Germinal center (tissue), 1 donor: ENCODE results near the gene SAMD15.
A peak's percentile ranks its signal among the peaks of the same experiment; 100 is the strongest.
"Not testable (repeated sequence)": the region's sequence is repeated elsewhere in the genome, so short reads cannot be mapped to it uniquely, and the experiment has no call there.

Source experiments
- DNase-seq: peaks from one replicate; pipeline ENCODE4 v3.0.0; 2012; ENCODE audit warnings: mixed read lengths, low spot score

SAMD15 gene

GRCh38 chr14:77375973-77376770 lies 1.0 kb upstream of the SAMD15 start:
- DNase-seq, result peak; percentile 38

GRCh38 chr14:77377502-77377844 lies 294 bp downstream of the SAMD15 start:
- no peak for DNase-seq

GRCh38 chr14:77378701-77379100 lies 1.5 kb downstream of the SAMD15 start:
- no peak for DNase-seq

GRCh38 chr14:77390188-77390587 lies 13.0 kb downstream of the SAMD15 start:
- DNase-seq, result no peak

- no peak for DNase-seq
Observed at GRCh38 chr14:77400216-77400615, 23.0 kb downstream of the SAMD15 start.

- DNase-seq, result no peak
Observed at GRCh38 chr14:77403768-77404167, 26.6 kb downstream of the SAMD15 start.

- DNase-seq, result no peak
Observed at GRCh38 chr14:77406086-77406485, 28.9 kb downstream of the SAMD15 start.

- no peak for DNase-seq
Observed at GRCh38 chr14:77406718-77407117, 29.5 kb downstream of the SAMD15 start.

- DNase-seq, result no peak
Observed at GRCh38 chr14:77407158-77407557, 30.0 kb downstream of the SAMD15 start.

- no peak for DNase-seq
Observed at GRCh38 chr14:77409131-77409533, 32.0 kb downstream of the SAMD15 start.

- DNase-seq, result not testable (repeated sequence)
Observed at GRCh38 chr14:77415403-77416030, 38.3 kb downstream of the SAMD15 start.

GRCh38 chr14:77416098-77416497 lies 38.9 kb downstream of the SAMD15 start:
- DNase-seq, result not testable (repeated sequence)

- no peak for DNase-seq
Observed at GRCh38 chr14:77416836-77417235, 39.7 kb downstream of the SAMD15 start.

- DNase-seq, result no peak
Observed at GRCh38 chr14:77421201-77421600, 44.0 kb downstream of the SAMD15 start.

- DNase-seq, result no peak
Observed at GRCh38 chr14:77423423-77423822, 46.2 kb downstream of the SAMD15 start, which contains the start of gene NOXRED1. NOXRED1 (minus strand) TSS chr14:77423523; CDS start chr14:77422889, 634 bp downstream.

- DNase-seq, result no peak
Observed at GRCh38 chr14:77424862-77425261, 47.7 kb downstream of the SAMD15 start.

- no peak for DNase-seq
Observed at GRCh38 chr14:77426396-77426795, 49.2 kb downstream of the SAMD15 start.

- DNase-seq, result no peak
Observed at GRCh38 chr14:77436042-77436441, 58.9 kb downstream of the SAMD15 start.

GRCh38 chr14:77438596-77438995 lies 61.4 kb downstream of the SAMD15 start:
- DNase-seq, result no peak

GRCh38 chr14:77439861-77440260 lies 62.7 kb downstream of the SAMD15 start:
- no peak for DNase-seq
